Gastrocnemius medialis (tissue), 4 donors: ENCODE results near the gene CTRB1. TPM values are rescaled to one million over a fixed set of nuclear protein-coding genes. Genes with fewer than 3 reads are reported as not detected.

Source experiments
- ATAC-seq, 2 donors: fragments of 150-250 bp; one replicate each; pipeline ENCODE4 v1.9.1; 2016
- DNase-seq, 2 donors: peaks; one replicate each; pipeline ENCODE4 v3.0.0-alpha.2; 2019
- H3K27ac ChIP-seq, 4 donors: fragments of 200-600 bp; sonication (generic); 1 replicate in 1 of 4; 2 replicates in 3 of 4; pipeline ENCODE4 v1.5.1; 2016 to 2018; ENCODE audit warnings: mild to moderate bottlenecking in 2 of 4, moderate library complexity in 1 of 4
- H3K27me3 ChIP-seq, 3 donors: fragments of 200-600 bp; sonication (generic) in 2 of 3; 1 replicate in 1 of 3; 2 replicates in 2 of 3; pipeline versions ENCODE4 v1.5.1 to v1.6.0; 2016 to 2019; ENCODE audit warnings: mild to moderate bottlenecking in 1 of 3, moderate library complexity in 1 of 3
- H3K36me3 ChIP-seq, 2 donors: fragments of 200-600 bp; sonication (generic) in 1 of 2; one replicate each; pipeline ENCODE4 v1.5.1; 2017 to 2018
- H3K4me1 ChIP-seq, 2 donors: fragments of 200-600 bp; sonication (generic) in 1 of 2; one replicate each; pipeline ENCODE4 v1.5.1; 2016 to 2017; ENCODE audit warnings: mild to moderate bottlenecking in 2 of 2
- H3K4me3 ChIP-seq, 4 donors: fragments of 200-600 bp; sonication (generic) in 3 of 4; 1 replicate in 1 of 4; 2 replicates in 3 of 4; pipeline ENCODE4 v1.5.1; 2016 to 2019; ENCODE audit warnings: mild to moderate bottlenecking in 2 of 4
- H3K9me3 ChIP-seq, 3 donors: fragments of 200-600 bp; sonication (generic) in 2 of 3; 1 replicate in 1 of 3; 2 replicates in 2 of 3; pipeline ENCODE4 v1.5.1; 2016 to 2019
- POLR2A ChIP-seq, 2 donors: fragments of 450-650 bp; IDR thresholded peaks; one replicate each; pipeline ENCODE4 v1.6.1; 2017; ENCODE audit warnings: antibody characterized with exemption in 2 of 2, mild to moderate bottlenecking in 2 of 2, moderate library complexity in 2 of 2
- in situ Hi-C, 4 donors: fragments of 200-750 bp; cut with MboI; loops; one replicate each; pipeline versions ENCODE4 v1.15.0 to v1.8.0; 2017; ENCODE audit warnings: low sequenced_read_pairs in 4 of 4
- intact Hi-C: fragments of 100-400 bp; cut with DNase I; formaldehyde crosslinking; loops from one replicate; pipeline ENCODE4 v1.15.1; 2023; ENCODE audit warnings: low total_unique reads
- total RNA-seq, 4 donors: library from RNA; depleted of rRNA; stranded (reverse); fragments of >200 nt; gene quantifications; one replicate each; pipeline versions ENCODE4 v1.1.0 to v1.2.3, GENCODE V29; 2016
- TF ChIP-seq, protein P1 (sequence below), 5 experiments: fragments of 450-650 bp in 3 of 5; fragments of 200-600 bp in 2 of 5; sonication (generic) in 2 of 5; IDR thresholded peaks in 4 of 5; conservative IDR thresholded peaks in 1 of 5; 1 replicate in 4 of 5; 2 replicates in 1 of 5; pipeline ENCODE4 v1.5.1; 2016 to 2019; ENCODE audit warnings: antibody characterized with exemption in 5 of 5, mild to moderate bottlenecking in 3 of 5, moderate library complexity in 3 of 5

Gene CTRB1
- total RNA-seq, 4 donors from 2014 or later: not detected

DNA sequence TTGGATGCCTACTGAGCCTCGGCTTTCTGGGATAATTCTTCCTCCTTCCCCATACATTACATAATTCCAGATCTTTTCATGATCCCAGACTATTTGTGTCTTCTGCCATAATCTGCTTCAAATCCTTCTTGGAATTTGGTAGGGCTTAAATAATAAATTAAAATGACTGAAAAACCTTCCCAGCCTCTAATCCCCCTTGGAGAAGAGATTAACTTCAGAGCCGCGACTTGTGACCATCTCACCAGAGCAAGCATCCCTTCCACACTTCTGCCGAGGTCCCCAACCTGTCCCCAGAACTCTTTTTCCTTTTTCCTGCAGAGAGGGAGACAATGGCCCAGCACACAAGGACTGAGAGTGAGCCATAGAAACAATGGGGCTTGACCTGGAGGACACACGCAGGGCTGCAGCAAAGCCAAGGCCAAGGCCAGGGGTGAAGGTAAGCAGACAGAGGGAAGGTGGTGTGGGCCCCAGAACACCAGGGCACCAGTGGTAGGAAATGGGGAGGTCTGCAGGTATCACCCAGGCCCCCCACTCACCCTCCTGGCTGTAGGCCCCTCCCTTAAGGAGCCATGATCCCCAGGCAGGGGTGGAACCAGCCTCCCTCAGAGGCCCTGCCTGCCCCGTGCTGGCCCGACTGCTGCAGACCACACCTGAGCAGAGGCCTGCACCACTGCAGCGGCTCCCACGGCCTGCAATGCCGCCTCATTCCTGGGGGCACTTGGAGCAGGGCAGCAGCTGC lies 42.2 kb downstream of the CTRB1 start:
- DNase-seq: no peak
- Histone ChIP-seq H3K4me3 (no peak overlapping the region), H3K4me1 (peaks cover 80 to 83% of the 10 kb centered on the region in 2 donors), H3K27ac (peak overlapping the region; percentile 95 to 100 (median 98)), H3K27me3 (no peaks in the 10 kb centered on the region), H3K36me3 (no peaks in the 10 kb centered on the region), H3K9me3 (no peaks in the 10 kb centered on the region)
- in situ Hi-C loops (no loop called here), intact Hi-C loops (loop anchor here (10.0 kb wide), 1 partner anchor 146 kb away; the partner anchor contains the start of gene LDHD)
- ATAC-seq: no peak
- TF ChIP-seq POLR2A (IDR thresholded peaks at IDR 0.05): no peak
- TF ChIP-seq, protein P1, sequence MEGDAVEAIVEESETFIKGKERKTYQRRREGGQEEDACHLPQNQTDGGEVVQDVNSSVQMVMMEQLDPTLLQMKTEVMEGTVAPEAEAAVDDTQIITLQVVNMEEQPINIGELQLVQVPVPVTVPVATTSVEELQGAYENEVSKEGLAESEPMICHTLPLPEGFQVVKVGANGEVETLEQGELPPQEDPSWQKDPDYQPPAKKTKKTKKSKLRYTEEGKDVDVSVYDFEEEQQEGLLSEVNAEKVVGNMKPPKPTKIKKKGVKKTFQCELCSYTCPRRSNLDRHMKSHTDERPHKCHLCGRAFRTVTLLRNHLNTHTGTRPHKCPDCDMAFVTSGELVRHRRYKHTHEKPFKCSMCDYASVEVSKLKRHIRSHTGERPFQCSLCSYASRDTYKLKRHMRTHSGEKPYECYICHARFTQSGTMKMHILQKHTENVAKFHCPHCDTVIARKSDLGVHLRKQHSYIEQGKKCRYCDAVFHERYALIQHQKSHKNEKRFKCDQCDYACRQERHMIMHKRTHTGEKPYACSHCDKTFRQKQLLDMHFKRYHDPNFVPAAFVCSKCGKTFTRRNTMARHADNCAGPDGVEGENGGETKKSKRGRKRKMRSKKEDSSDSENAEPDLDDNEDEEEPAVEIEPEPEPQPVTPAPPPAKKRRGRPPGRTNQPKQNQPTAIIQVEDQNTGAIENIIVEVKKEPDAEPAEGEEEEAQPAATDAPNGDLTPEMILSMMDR (IDR thresholded peaks at IDR 0.05 in 4 of 5, conservative IDR thresholded peaks at IDR 0.05 in 1 of 5): no peak

DNA sequence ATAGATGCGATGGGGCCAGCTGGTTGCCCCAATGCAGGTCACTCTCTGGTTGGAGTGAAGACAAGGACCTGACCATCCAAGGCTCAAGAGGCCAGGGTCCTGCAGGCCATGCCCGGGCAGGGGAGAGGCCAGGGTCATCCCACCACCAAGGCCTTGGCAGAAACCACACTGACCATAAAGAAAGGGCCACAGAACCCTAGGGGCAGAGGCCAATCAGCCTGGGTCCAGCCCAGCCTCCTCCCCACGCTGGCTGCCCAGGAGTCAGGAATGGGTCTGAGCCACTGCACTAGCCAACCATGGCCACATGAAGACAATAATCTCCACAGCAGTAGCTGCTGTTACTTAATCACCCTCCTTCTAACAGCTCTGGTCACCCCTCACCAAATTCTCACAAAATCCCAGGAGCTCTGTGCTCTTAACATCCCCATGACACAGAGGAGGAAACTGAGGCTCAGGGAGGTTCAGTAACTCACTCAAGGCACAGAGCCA lies 42.8 kb downstream of the CTRB1 start:
- intact Hi-C loops (loop anchor here (10.0 kb wide), 1 partner anchor 147 kb away; the partner anchor contains the start of gene LDHD), in situ Hi-C loops (no loop called here)
- H3K36me3 ChIP-seq: no peaks in the 10 kb centered on the region
- H3K27me3 ChIP-seq: no peaks in the 10 kb centered on the region
- H3K4me1 ChIP-seq: peaks cover 80% of the 10 kb centered on the region in 2 donors
- TF ChIP-seq, protein P1 (IDR thresholded peaks at IDR 0.05 in 4 of 5, conservative IDR thresholded peaks at IDR 0.05 in 1 of 5): no peak
- TF ChIP-seq POLR2A (IDR thresholded peaks at IDR 0.05): no peak
- no peak overlapping the region for H3K4me3 ChIP-seq
- DNase-seq (no peak), ATAC-seq (no peak)
- peak overlapping the region; percentile 95 to 100 (median 98) for H3K27ac ChIP-seq
- no peaks in the 10 kb centered on the region for H3K9me3 ChIP-seq

- Histone ChIP-seq H3K4me1 (peaks cover 79 to 80% of the 10 kb centered on the region in 2 donors), H3K27ac (peak overlapping the region; percentile 95 to 100 (median 98)), H3K27me3 (no peaks in the 10 kb centered on the region), H3K36me3 (no peaks in the 10 kb centered on the region), H3K9me3 (no peaks in the 10 kb centered on the region), H3K4me3 (peak overlapping the region in 3 of 4 donors; percentile 75 to 97 (median 96))
- ATAC-seq: no peak
- DNase-seq: peak in 1 of 2 donors; percentile 49
- in situ Hi-C loops (no loop called here), intact Hi-C loops (loop anchor here (10.0 kb wide), 1 partner anchor 147 kb away; the partner anchor contains the start of gene LDHD)
- TF ChIP-seq POLR2A (IDR thresholded peaks at IDR 0.05): no peak
- TF ChIP-seq, protein P1 (IDR thresholded peaks at IDR 0.05 in 4 of 5, conservative IDR thresholded peaks at IDR 0.05 in 1 of 5): no peak
Observed at GRCh38 chr16:75262104-75262799, 43.5 kb downstream of the CTRB1 start.

DNA sequence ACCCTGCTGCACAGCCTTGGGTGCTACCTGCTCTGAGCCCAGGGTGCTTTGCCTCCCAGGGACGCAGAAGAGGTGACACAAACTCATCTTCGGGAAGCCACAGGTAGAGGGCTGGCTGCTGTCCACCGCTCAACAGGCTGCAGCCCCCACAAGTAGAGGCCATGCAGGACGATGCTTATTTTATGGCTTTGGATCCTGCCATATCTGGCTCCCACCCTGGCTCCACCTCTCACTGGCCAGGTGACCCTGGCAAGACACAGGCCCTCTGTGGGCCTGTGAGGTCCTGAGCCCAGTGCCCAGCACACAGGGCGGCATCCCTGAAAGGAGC lies 44.0 kb downstream of the CTRB1 start:
- Histone ChIP-seq H3K4me1 (peaks cover 79 to 80% of the 10 kb centered on the region in 2 donors), H3K27me3 (no peaks in the 10 kb centered on the region), H3K27ac (peak overlapping the region; percentile 95 to 100 (median 98)), H3K9me3 (no peaks in the 10 kb centered on the region), H3K4me3 (peak overlapping the region; percentile 75 to 97 (median 90)), H3K36me3 (no peaks in the 10 kb centered on the region)
- in situ Hi-C loops (no loop called here), intact Hi-C loops (loop anchor here (1.0 to 10.0 kb wide), 2 partner anchors 8 to 148 kb away; partner anchors contain the start of gene LDHD)
- ATAC-seq: no peak
- TF ChIP-seq, protein P1 (IDR thresholded peaks at IDR 0.05 in 4 of 5, conservative IDR thresholded peaks at IDR 0.05 in 1 of 5): no peak
- DNase-seq: peak in 1 of 2 donors; percentile 22
